Fibroblast of lung (primary cell): ENCODE data around the gene PPP1R13B. TPM values are rescaled to one million over a fixed set of nuclear protein-coding genes. Genes with fewer than 3 reads are reported as not detected.

Source experiments
- DNase-seq, 2 donors: peaks; one replicate each; pipeline versions ENCODE4 v3.0.0 to v3.0.0-alpha.2; 2010; ENCODE audit warnings: low read depth in 2 of 2
- H2AFZ ChIP-seq: 2 replicates; pipeline ENCODE4 v1.5.1; 2012; ENCODE audit warnings: low read length, control low read depth, inconsistent platforms
- H3K27ac ChIP-seq: 2 replicates; pipeline ENCODE4 v1.5.1; 2011; ENCODE audit warnings: low read length, control low read depth; ENCODE audit not compliant: insufficient read depth
- H3K27me3 ChIP-seq: 2 replicates; pipeline ENCODE4 v1.5.1; 2011; ENCODE audit warnings: mild to moderate bottlenecking, low read length; ENCODE audit not compliant: control insufficient read depth, insufficient read depth
- H3K36me3 ChIP-seq: 2 replicates; pipeline ENCODE4 v1.5.1; 2011; ENCODE audit warnings: low read length; ENCODE audit not compliant: control insufficient read depth, insufficient read depth
- H3K4me1 ChIP-seq: 2 replicates; pipeline ENCODE4 v1.5.1; 2011; ENCODE audit warnings: low read length; ENCODE audit not compliant: control insufficient read depth, insufficient read depth; ENCODE audit errors: extremely low read depth
- H3K4me2 ChIP-seq: 2 replicates; pipeline ENCODE4 v1.5.1; 2011; ENCODE audit warnings: low read length, control low read depth; ENCODE audit not compliant: insufficient read depth; ENCODE audit errors: extremely low read depth
- H3K4me3 ChIP-seq, 4 experiments: fragments of 200-600 bp in 1 of 4; sonication (generic) in 1 of 4; replicated peaks in 1 of 4; 2 replicates each; pipeline ENCODE4 v1.5.1; 2011 to 2016; ENCODE audit warnings: low read length in 4 of 4, low read depth in 3 of 4, mild to moderate bottlenecking in 3 of 4, control low read depth in 2 of 4, inconsistent platforms in 1 of 4, mixed read lengths in 1 of 4; ENCODE audit not compliant: insufficient read depth in 1 of 4; ENCODE audit errors: control extremely low read depth in 1 of 4
- H3K79me2 ChIP-seq: 2 replicates; pipeline ENCODE4 v1.5.1; 2012; ENCODE audit warnings: mild to moderate bottlenecking, low read length, inconsistent platforms; ENCODE audit not compliant: control insufficient read depth, insufficient read depth
- H3K9ac ChIP-seq: 2 replicates; pipeline ENCODE4 v1.5.1; 2011; ENCODE audit warnings: mild to moderate bottlenecking, low read length, control low read depth; ENCODE audit not compliant: insufficient read depth
- H3K9me3 ChIP-seq: 2 replicates; pipeline ENCODE4 v1.5.1; 2012; ENCODE audit warnings: low read depth, low read length; ENCODE audit not compliant: control insufficient read depth, insufficient read depth
- H4K20me1 ChIP-seq: 2 replicates; pipeline ENCODE4 v1.5.1; 2011; ENCODE audit warnings: low read length; ENCODE audit not compliant: control insufficient read depth, insufficient read depth; ENCODE audit errors: extremely low read depth
- CTCF ChIP-seq, 2 donors: IDR thresholded peaks in 1 of 2; conservative IDR thresholded peaks in 1 of 2; 1 replicate in 1 of 2; 2 replicates in 1 of 2; pipeline ENCODE4 v1.5.1; 2011 to 2012; ENCODE audit warnings: low read length in 2 of 2, control low read depth in 1 of 2, inconsistent platforms in 1 of 2, low read depth in 1 of 2, mild to moderate bottlenecking in 1 of 2
- EZH2 ChIP-seq: IDR thresholded peaks from 2 replicates; pipeline ENCODE4 v1.5.1; 2012; ENCODE audit warnings: low read length, control low read depth, mild to moderate bottlenecking; ENCODE audit errors: missing control alignments
- polyA plus RNA-seq, 2 donors: library from polyadenylated mRNA; depleted of rRNA in 1 of 2; stranded (reverse) in 1 of 2; unstranded in 1 of 2; fragments of >200 nt; gene quantifications; 2 replicates each; pipeline ENCODE4 v1.2.1, GENCODE V29; 2011 to 2012; ENCODE audit warnings: missing spikeins in 1 of 2
- total RNA-seq: library from RNA; depleted of rRNA; stranded (reverse); fragments of >200 nt; gene quantifications from 2 replicates; pipeline ENCODE4 v1.2.1, GENCODE V29; 2014

The PPP1R13B gene
- total and polyA plus RNA-seq, 2 donors (not counting 1 experiment from before 2014, with no cell fraction given), result 2.0 to 2.7 TPM

DNA sequence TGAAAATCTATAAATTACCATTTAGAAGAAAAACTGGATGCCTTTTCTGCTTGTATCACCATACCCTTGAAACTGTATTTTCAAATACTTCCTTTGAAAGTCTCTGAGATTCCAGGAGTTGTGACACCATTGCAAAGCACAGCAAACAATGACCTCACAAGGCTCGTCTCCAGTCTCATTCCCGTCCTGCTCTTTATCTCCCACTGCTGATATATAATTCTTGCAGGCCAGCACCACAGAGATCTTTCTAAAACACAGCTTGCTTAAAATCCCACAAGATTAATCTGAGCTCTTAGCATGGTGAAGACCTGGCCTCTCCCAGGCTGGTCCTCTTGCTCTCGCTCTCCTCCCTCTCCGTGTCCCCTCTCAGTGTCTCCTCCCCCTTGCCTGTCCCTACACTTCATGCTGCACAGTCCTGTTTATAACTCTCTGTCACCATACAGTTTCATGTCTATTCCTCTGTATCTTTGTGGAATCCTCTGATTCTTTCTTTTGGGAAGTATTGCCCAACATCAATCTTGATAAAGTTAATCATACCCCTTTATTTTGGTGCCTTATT, 80.0 kb downstream of the PPP1R13B start:
- no peak for TF ChIP-seq EZH2
- TF ChIP-seq CTCF (conservative IDR thresholded peaks at IDR 0.05 in 1 of 2, IDR thresholded peaks at IDR 0.05 in 1 of 2; ENCODE audit: low read depth in 1 of 2, low read length in 2 of 2), result no peak
- H2AFZ ChIP-seq, result no peak overlapping the region
- DNase-seq, result no peak

GRCh38 chr14:103765526-103765925, 81.8 kb downstream of the PPP1R13B start:
- Histone ChIP-seq H2AFZ (no peak overlapping the region), H3K4me2 (no peak overlapping the region), H4K20me1 (no peaks in the 10 kb centered on the region), H3K36me3 (no peaks in the 10 kb centered on the region), H3K27me3 (no peaks in the 10 kb centered on the region), H3K79me2 (no peaks in the 10 kb centered on the region), H3K4me3 (no peak overlapping the region), H3K4me1 (no peaks in the 10 kb centered on the region), H3K27ac (no peak overlapping the region), H3K9me3 (no peaks in the 10 kb centered on the region), H3K9ac (no peak overlapping the region)
- TF ChIP-seq EZH2 (no peak), CTCF (conservative IDR thresholded peaks at IDR 0.05 in 1 of 2, IDR thresholded peaks at IDR 0.05 in 1 of 2; ENCODE audit: low read depth in 1 of 2, low read length in 2 of 2) (no peak)
- DNase-seq, result no peak

More for the DNA sequence above, 80.0 kb downstream of the PPP1R13B start:
- Histone ChIP-seq H3K27ac (no peak overlapping the region), H3K4me1 (no peaks in the 10 kb centered on the region), H3K9me3 (no peaks in the 10 kb centered on the region), H3K79me2 (no peaks in the 10 kb centered on the region), H3K36me3 (no peaks in the 10 kb centered on the region), H3K9ac (no peak overlapping the region), H3K4me3 (no peak overlapping the region), H3K27me3 (no peaks in the 10 kb centered on the region), H4K20me1 (no peaks in the 10 kb centered on the region), H3K4me2 (no peak overlapping the region)

DNA sequence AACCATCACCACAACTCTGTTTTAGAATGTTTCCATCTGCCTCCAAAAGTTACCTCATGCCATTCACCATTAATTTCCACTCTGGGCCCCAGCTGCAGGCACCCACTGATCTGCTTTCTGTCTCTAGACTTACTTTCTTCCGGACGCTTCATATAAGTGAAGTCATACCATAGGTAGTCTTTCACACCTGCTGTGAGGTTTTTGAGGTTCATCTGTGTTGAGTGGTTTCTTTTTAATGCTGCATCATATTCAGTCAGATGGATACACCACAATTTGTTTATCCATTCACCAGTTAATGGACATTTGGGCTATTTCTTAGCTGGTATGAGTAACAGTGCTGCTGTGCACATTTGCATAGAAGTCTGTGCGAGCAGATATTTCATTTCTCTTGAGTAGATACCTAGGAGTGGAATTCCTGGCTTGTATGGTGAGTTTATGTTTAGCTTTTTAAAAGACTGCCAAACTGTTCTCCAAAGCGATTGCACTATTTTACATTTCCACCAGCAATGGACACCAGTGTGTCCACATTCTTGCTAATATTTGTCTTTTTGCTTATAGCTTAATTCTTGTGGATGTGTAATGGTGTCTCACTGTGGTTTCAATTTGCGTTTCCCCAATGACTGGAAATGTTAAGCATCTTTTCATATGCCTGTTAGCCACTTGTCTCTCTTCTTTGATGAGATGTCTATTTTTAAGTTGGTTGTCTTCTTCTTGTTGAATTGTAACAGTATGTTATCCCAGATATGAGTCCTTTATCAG, 83.5 kb downstream of the PPP1R13B start:
- no peak for TF ChIP-seq EZH2
- TF ChIP-seq CTCF (conservative IDR thresholded peaks at IDR 0.05 in 1 of 2, IDR thresholded peaks at IDR 0.05 in 1 of 2; ENCODE audit: low read depth in 1 of 2, low read length in 2 of 2), result no peak
- no peak overlapping the region for H3K9ac ChIP-seq
- H4K20me1 ChIP-seq, result no peaks in the 10 kb centered on the region
- H3K79me2 ChIP-seq, result no peaks in the 10 kb centered on the region
- no peak overlapping the region for H3K27ac ChIP-seq
- H3K4me2 ChIP-seq, result no peak overlapping the region
- no peaks in the 10 kb centered on the region for H3K4me1 ChIP-seq
- no peak overlapping the region for H3K4me3 ChIP-seq
- no peaks in the 10 kb centered on the region for H3K27me3 ChIP-seq
- no peak overlapping the region for H2AFZ ChIP-seq
- DNase-seq, result no peak
- no peaks in the 10 kb centered on the region for H3K9me3 ChIP-seq
- no peaks in the 10 kb centered on the region for H3K36me3 ChIP-seq
